ENCODE results near the gene SIAH2. TPM values are rescaled to one million over a fixed set of nuclear protein-coding genes. Genes with fewer than 3 reads are reported as not detected.

The SIAH2 gene
- total RNA-seq, 1 donor = 30.2 TPM

DNA sequence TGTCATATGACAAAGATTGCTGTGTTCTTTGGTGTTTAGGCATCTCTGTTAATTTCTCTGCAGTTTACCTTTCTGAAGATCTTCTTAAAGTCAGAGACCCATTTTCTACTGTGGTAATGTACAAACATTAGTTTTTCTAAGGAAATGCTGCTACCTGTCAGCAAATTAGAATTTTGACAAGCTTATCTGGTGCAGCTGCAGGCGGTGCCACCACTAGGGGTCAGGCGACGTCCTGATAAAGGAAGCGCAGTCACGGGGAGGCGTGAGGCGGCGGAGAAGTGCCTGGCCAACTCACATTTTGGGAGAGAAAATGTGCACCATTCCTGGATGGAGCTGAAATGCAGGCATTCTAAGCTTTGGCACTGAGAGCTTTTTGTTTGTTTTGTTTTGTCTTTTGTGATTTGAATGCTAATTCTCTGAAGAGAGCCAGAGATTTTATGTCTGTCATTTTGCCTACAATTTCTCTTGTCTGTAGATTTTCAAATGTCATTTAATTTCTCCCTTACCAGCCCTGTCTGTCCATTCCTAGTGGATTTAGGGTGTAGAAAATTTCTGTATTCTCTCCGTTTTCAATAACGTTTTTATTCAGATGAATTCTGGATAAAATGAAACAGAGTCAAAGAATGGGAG is 24.9 kb upstream of the SIAH2 start:
- peak; percentile 73 for DNase-seq (ENCODE audit: low read depth)
- TF ChIP-seq, protein P1, sequence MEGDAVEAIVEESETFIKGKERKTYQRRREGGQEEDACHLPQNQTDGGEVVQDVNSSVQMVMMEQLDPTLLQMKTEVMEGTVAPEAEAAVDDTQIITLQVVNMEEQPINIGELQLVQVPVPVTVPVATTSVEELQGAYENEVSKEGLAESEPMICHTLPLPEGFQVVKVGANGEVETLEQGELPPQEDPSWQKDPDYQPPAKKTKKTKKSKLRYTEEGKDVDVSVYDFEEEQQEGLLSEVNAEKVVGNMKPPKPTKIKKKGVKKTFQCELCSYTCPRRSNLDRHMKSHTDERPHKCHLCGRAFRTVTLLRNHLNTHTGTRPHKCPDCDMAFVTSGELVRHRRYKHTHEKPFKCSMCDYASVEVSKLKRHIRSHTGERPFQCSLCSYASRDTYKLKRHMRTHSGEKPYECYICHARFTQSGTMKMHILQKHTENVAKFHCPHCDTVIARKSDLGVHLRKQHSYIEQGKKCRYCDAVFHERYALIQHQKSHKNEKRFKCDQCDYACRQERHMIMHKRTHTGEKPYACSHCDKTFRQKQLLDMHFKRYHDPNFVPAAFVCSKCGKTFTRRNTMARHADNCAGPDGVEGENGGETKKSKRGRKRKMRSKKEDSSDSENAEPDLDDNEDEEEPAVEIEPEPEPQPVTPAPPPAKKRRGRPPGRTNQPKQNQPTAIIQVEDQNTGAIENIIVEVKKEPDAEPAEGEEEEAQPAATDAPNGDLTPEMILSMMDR (IDR thresholded peaks at IDR 0.05; ENCODE audit: insufficient read depth, low read depth, low read length) = peak; percentile 93
- H3K4me3 ChIP-seq (ENCODE audit: low read depth, low read length) = no peak overlapping the region

DNA sequence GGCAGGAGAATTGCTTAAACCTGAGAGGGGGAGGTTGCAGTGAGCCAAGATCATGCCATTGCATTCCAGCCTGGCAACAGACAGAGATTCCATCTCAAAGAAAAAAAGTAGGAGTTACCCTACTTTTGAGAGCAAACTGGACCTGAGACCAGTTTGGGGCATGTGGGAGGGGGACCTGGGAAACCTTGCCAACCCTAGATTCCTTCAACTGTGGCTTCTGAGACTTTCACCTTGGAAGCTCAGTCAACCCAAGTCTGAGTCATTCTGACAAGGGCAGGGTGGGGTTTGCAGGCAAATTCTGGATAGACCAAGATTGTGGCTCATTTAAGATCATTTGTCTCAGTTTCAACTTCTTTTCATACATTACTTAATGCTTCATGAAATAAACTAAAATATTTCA is 23.8 kb upstream of the SIAH2 start:
- no peak for DNase-seq (ENCODE audit: low read depth)
- H3K4me3 ChIP-seq (ENCODE audit: low read depth, low read length) = no peak overlapping the region

DNA sequence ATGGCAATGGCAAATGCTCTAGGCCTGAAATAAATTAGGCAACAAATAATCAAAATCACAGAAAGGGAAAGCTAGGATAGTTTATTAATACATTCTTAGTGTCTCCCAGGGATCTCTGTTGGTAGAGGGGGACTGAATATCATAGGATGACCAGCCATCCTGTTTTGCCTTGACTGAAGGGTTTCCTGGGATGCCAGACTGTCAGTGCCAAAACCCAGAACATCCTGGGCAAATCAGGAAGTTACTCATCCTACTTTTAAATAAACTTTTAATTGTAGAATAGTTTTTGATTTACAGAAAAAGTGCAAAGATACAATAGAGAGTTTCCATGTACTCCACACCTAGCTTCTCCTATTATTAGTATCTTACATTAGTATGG is 21.8 kb upstream of the SIAH2 start:
- TF ChIP-seq, protein P1 (IDR thresholded peaks at IDR 0.05; ENCODE audit: insufficient read depth, low read depth, low read length) = no peak
- H3K4me3 ChIP-seq (ENCODE audit: low read depth, low read length) = no peak overlapping the region
- no peak for DNase-seq (ENCODE audit: low read depth)

More for the DNA sequence above, 23.8 kb upstream of the SIAH2 start:
- TF ChIP-seq, protein P1 (IDR thresholded peaks at IDR 0.05; ENCODE audit: insufficient read depth, low read depth, low read length) = no peak

DNA sequence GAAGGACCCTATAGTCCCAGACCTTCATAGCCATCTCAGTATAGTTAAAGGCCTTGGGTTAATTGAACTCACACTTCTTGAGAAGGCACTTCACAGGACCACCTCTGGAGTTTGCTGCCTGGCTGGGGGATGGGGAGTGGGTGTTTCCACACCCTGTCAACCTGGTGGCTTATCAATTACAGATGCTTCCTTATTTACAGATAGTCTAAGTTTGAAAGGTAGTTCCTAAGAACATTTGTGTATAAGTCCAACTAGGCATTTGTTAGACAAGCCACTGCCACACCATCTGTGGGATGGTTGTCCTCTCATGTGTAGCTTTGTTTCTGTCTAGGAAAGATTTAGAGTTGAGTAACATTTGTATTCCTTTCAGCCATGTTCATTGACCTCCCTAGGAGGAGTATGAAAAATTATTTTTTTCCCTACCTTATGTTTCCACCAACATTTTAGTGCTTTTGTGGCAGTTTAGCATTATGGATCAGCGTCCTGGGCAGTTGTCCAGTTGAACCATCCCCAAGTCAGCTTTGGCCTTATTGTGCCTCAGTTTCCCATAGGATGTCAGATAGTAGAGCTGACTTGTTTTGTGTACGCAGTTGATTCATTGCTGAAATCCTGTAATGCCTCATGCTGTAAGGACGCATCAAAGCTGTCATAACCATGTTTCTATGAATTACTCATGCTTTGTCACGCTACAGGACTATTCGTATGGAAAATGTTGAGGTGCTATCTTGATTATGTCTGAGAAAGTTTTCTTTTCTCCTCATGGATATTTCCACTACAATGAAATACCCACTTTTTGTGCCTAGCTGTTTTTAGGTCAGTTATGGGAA is 21.2 kb upstream of the SIAH2 start:
- H3K4me3 ChIP-seq (ENCODE audit: low read depth, low read length) = no peak overlapping the region
- TF ChIP-seq, protein P1 (IDR thresholded peaks at IDR 0.05; ENCODE audit: insufficient read depth, low read depth, low read length) = no peak
- DNase-seq (ENCODE audit: low read depth) = no peak

DNA sequence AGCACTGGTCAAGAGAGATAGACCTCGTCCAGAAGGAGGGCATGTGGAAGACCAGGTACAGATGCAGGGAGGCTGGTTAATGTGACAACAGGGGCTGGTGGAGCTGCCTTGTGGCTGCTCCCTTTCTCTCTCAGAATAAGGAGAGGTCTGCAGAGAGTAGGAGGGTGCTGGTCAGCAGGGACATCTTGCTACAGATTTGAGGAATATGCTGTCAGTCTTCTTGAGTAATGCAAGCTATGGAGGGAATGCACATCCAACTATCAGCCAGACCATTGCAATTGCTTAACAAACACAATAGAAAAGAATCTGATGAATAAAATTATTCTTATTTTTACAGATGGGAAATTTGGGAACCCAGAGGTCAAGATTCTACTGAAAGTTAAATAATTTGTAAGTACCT is 20.3 kb upstream of the SIAH2 start:
- H3K4me3 ChIP-seq (ENCODE audit: low read depth, low read length) = no peak overlapping the region
- TF ChIP-seq, protein P1 (IDR thresholded peaks at IDR 0.05; ENCODE audit: insufficient read depth, low read depth, low read length) = no peak
- DNase-seq (ENCODE audit: low read depth) = no peak

DNA sequence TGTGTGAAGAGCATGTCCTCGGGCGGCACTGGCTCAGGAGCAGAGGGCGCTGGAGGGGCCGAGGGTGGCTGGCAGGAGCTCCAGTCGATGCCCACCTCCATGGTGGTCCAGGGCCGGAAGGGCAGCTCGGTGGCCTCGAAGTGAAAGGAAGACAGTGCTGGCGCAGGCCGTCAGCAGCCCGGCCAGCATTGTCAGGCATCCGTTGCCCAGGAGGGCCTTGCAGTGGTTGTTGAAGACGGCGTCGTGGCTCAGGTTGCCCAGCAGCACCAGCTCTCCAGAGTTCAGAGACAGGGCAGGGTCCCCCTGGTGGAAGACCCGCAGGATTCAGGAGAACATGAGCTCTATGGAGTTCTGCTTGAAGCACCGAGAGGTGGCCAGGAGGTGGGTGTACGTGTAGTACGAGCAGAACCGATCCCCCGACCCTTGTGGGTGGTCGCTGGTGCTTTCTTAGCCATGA is 16.5 kb upstream of the SIAH2 start:
- DNase-seq (ENCODE audit: low read depth) = no peak

More for the DNA sequence above, 16.5 kb upstream of the SIAH2 start:
- no peak overlapping the region for H3K4me3 ChIP-seq (ENCODE audit: low read depth, low read length)
- TF ChIP-seq, protein P1 (IDR thresholded peaks at IDR 0.05; ENCODE audit: insufficient read depth, low read depth, low read length) = no peak
